DMS153 (cell line): Measurements from ENCODE around the gene VKORC1L1.
"Not testable (repeated sequence)": the region's sequence is repeated elsewhere in the genome, so short reads cannot be mapped to it uniquely, and the experiment has no call there.

Source experiments
- DNase-seq: peaks from one replicate; lab custom pipeline; 2025; lab: John Stamatoyannopoulos, UW

The VKORC1L1 gene

DNA sequence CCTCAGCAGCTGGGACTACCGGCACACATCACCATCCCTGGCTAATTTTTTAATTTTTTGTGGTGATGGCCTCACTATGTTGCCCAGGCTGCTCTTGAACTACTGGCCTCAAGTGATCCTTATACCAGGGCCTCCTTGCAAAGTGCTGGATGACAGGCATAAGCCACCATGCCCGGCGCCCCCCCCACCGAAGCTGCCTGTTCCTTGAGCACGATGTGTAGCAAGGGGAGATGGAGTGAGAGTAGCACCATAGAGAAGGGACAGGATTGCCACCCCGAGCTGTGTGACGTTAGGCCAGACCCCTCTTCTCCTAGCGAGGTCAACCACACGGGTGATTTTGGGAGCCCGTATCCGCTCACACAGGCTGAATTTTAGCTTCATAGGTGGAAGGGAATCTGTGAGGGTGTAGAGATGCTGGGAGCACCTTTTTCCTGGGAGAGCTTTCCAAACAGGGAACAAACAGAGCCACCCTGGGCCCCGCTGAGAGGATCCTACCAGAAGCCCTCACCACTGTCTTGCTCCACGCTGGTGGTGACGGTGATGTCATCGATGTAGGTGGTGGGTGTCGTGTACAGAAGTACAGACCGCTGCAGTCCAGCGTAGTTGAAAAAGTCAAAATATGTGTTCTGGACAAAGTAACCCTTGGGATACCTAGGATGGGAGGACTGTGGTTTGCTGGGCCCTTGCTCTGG lies 106.2 kb downstream of the VKORC1L1 start:
- DNase-seq = no peak

DNA sequence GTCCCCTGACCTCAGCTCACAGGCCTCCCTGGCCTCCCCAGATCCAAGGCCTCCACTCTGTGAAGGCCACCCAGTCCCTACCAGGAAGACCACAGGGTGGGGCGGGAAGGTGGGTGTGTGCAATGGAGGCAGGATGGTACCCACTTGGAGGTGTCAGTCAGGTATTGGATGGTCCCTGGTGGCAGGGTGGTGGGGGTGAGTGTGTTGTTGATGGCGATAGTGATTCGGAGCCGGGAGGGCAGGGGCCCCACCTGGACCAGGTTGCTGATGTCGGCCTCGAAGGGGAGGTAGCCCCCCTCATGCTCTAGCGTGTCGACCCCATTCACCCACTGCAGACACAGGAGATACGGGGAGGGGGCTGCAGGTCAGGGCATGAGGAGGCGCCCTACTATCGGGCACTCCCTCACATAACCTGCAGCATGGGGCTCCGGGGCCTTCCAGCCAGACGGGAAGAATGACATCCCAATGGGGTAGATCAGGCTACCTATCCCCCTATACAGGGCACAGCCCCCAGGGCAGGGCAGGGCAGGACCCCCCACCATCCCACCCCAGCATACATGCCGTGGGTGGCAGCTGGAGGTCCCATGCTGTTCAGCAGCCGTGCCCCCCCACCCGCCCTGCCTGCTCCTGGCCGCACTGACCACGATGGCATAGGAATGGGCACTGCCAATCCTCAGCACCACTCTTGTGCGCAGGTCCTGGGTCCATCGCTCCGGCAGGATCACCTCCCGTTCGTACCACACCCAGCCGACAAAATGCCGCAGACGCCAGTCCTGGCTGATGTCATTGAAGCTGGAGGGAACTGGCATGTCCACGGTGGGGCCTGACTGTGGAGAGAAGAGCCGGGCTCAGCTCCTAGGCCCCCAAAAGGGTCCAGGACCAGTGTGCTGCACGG lies 107.0 kb downstream of the VKORC1L1 start:
- no peak for DNase-seq

DNA sequence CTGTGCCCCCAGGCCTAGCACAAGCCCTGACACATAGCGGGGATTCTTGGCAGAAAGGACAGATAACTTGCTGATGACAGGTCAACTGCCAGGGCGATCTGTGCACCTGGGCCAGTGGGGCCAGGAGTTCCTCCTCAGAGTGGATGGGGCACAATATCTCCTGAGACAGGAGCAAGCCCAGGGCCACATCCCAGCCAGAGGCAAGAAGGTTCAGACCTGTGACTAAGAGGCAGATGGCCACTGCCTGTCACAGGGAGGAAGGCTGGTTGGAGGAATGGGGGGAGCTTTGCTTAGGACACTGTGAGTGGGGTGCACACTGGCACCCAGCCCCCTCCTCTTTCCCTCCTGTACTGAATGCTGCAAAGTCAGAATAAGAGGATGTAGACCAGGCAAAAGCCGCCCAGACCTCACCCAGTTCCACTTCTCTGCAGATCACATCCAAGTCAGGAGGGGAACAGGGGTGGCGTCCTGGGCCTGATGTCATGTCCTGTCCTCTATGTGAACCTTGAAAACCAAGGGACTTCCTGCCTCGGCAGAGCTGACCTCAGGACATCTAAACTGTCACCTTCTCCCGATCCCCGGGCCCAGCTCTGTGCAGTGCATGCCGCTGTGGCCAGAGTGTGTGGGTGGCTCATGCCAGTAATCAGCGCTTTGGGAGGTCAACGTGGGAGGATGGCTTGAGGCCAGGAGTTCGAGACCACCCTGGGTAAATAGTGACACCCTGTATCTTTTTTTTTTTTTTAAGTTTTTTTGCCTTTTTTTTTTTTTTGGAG lies 107.8 kb downstream of the VKORC1L1 start:
- no peak for DNase-seq

GRCh38 chr7:65981965-65982792 lies 109.3 kb downstream of the VKORC1L1 start, which contains the start of gene GUSB:
GUSB (minus strand) TSS chr7:65982213; CDS start chr7:65982183, 30 bp downstream.
- DNase-seq = peak; percentile 75

DNA sequence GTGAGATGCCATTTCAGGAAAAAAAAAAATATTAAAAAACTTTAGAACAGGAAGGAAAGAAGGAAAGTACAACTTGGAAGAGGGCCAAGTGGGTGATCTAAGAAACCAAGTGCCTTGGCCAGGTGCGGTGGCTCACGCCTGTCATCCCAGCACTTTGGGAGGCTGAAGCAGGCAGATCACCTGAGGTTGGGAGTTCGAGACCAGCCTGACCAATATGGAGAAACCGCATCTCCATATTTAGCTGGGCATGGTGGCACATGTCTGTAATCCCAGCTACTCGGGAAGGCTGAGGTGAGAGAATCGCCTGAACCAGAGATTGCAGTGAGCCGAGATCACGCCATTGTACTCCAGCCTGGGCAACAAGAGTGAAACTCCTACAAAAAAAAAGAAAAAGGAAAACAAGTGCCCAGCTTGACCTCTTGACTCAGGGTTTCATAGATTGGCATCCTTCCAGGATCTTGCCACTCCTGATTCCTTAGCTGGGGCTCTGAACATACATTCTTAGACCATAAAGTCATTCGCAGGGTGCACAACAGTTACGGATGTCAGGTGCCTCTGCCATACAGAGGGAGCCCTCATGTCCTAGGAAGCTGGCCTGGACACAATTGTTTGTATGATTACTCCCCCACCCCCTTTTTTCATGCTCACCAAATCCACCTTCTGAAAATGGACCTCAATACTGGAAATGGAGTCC lies 111.2 kb downstream of the VKORC1L1 start:
- no peak for DNase-seq

DNA sequence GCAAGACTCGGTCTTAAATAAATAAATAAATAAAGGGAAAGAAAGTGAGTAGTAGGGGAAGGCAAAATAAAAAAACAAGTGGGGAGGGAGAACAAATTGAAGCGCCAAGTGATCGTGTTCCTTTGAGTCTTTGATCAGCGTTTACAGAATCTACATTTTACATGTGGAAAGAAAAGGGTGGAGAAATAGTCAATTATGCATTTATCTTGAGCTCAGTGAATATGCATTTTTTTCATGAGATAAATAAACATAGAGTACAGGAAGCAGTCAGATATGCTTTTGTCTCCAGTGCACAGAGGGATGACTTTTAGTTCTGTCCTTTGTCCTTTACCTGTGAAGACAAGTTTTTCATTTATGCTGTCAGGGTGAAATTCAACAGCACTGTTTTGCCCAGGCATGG lies 115.2 kb downstream of the VKORC1L1 start:
- DNase-seq = no peak

- DNase-seq = not testable (repeated sequence)
Observed at GRCh38 chr7:65988503-65988902, 115.6 kb downstream of the VKORC1L1 start.

DNA sequence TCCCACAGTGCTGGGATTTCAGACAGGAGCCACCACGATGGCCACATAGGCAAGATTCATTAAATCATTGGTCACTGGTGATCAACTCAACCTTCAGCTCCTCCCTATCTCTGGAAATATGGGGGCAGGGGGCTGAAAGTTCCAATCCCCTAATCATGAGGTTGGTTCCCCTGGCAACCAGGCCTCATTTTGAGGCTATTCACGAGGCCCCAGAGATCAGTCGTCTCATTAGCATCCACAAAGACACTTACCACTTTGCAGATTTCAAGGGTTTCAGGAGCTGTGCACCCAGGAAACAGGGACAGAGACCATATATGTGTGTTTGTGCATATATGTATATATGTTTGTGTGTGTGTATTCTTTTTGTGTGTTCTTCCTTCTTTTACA lies 116.8 kb downstream of the VKORC1L1 start:
- no peak for DNase-seq

- not testable (repeated sequence) for DNase-seq
Observed at GRCh38 chr7:65991829-65992228, 119.0 kb downstream of the VKORC1L1 start.

DNA sequence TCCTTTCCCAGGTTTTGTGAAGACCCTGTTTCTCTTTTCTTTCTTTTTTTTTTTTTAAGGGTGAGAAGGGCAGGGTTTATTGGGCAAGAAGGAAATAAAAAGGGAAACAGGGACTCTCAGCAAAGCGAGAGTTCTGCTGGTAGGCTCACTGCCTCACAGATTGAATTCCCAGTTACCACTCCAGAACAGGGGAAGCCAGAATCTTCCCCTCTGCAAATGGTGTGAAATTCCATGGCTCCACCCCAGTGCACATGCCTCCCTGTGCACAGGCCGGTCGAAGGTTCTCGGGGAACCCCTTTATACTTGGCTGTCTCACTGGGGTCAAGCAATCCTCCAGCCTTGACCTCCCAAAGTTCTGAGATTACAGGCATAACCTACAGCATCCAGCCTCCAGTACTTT lies 119.7 kb downstream of the VKORC1L1 start:
- DNase-seq = no peak

GRCh38 chr7:65994984-65995383 lies 122.1 kb downstream of the VKORC1L1 start:
- DNase-seq = not testable (repeated sequence)

GRCh38 chr7:66000823-66001417 lies 128.0 kb downstream of the VKORC1L1 start:
- not testable (repeated sequence) for DNase-seq

DNA sequence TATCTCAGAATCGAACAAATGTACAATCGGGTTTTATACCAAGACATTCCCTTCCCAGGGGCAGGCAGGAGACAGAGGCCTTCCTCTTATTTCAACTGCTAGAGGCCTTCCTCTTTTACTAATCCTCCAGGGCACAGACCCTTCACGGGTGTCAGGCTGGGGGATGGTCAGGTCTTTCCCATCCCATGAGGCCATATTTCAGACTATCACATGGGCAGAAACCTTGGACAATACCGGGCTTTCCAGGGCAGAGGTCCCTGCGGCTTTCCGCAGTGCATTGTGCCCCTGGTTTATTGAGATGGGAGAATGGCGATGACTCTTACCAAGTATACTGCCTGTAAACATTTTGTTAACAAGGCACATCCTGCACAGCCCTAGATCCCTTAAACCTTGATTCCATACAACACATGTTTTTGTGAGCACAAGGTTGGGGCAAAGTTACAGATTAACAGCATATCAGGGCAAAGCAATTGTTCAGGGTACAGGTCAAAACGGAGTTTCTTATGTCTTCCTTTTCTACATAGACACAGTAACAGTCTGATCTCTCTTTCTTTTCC lies 132.3 kb downstream of the VKORC1L1 start:
- not testable (repeated sequence) for DNase-seq

GRCh38 chr7:66007232-66007631 lies 134.4 kb downstream of the VKORC1L1 start:
- no peak for DNase-seq
